ENCODE measurements around the gene IBTK. TPM values are rescaled to one million over a fixed set of nuclear protein-coding genes. Genes with fewer than 3 reads are reported as not detected.

The IBTK gene
- total RNA-seq (10 to 100 TPM; 22.3 to 66.8 TPM), polyA plus RNA-seq (10 to 100 TPM; 14.1 to 19.8 TPM)

GRCh38 chr6:82247505-82248272 lies at the start of gene IBTK:
Gene IBTK, minus strand, starts transcription at chr6:82247744. Its CDS starts 7,258 bp downstream, at chr6:82240486.
- H3K4me3 ChIP-seq (ENCODE audit: low read depth in 1 of 3, low read length in 3 of 3), result peak within 1 kb of the TSS; percentile 91 to 96 (median 96)
- DNase-seq (ENCODE audit: low spot score), result peak; percentile 97
- peaks cover 3 to 40% (median 16%) of the 10 kb centered on the region in 4 donors for H3K4me1 ChIP-seq (ENCODE audit: control insufficient read depth in 4 of 4, insufficient read depth in 4 of 4, low read length in 3 of 4)
- H3K27ac ChIP-seq (ENCODE audit: low read depth in 1 of 2, low read length in 2 of 2), result peak within 1 kb of the TSS; percentile 89 to 97
- H3K36me3 ChIP-seq (ENCODE audit: control insufficient read depth in 4 of 4, insufficient read depth in 3 of 4, low read depth in 1 of 4, low read length in 3 of 4), result peaks cover 0 to 2% (median 0%) of the 10 kb centered on the region in 4 donors
- peak within 1 kb of the TSS; percentile 77 to 91 for H3K9ac ChIP-seq (ENCODE audit: low read depth in 1 of 2, low read length in 2 of 2)
- no peaks in the 10 kb centered on the region for H3K9me3 ChIP-seq (ENCODE audit: control insufficient read depth in 4 of 4, low read length in 3 of 4)
- 1% methylated on average over 45 of the region's 45 CpGs for WGBS
- TF ChIP-seq GABPA (IDR thresholded peaks at IDR 0.05 in 1 of 2, conservative IDR thresholded peaks at IDR 0.05 in 1 of 2) (no peak), SP1 (IDR thresholded peaks at IDR 0.05) (peak; percentile 97), NR2F2 (IDR thresholded peaks at IDR 0.05) (peak; percentile 98), TAF1 (conservative IDR thresholded peaks at IDR 0.05) (peak; percentile 20), REST (IDR thresholded peaks at IDR 0.05) (peak; percentile 70), CTCF (IDR thresholded peaks at IDR 0.05; ENCODE audit: low read depth, low read length, missing input control) (no peak), ZBTB33 (IDR thresholded peaks at IDR 0.05) (peak; percentile 58), FOXA1 (IDR thresholded peaks at IDR 0.05) (no peak), MAX (IDR thresholded peaks at IDR 0.05) (peak; percentile 51), YY1 (IDR thresholded peaks at IDR 0.05) (peak; percentile 94), RAD21 (IDR thresholded peaks at IDR 0.05) (no peak), ATF3 (IDR thresholded peaks at IDR 0.05) (peak; percentile 77), FOXA2 (IDR thresholded peaks at IDR 0.05) (no peak), HNF4G (IDR thresholded peaks at IDR 0.05) (peak; percentile 32), RXRA (IDR thresholded peaks at IDR 0.05) (peak; percentile 98), EGR1 (IDR thresholded peaks at IDR 0.05; ENCODE audit: low read depth in 2 of 2) (peak in 1 of 2 donors; percentile 39), JUND (IDR thresholded peaks at IDR 0.05) (peak; percentile 72 to 84), HNF4A (conservative IDR thresholded peaks at IDR 0.05) (peak; percentile 57 to 75)
- no peaks in the 10 kb centered on the region for H3K27me3 ChIP-seq (ENCODE audit: control insufficient read depth in 4 of 4, insufficient read depth in 4 of 4, low read length in 3 of 4)

Measured in liver (tissue), 9 donors.